ENCODE results near the gene TUBB6. TPM values are rescaled to one million over a fixed set of nuclear protein-coding genes. Genes with fewer than 3 reads are reported as not detected.

Gene TUBB6
- total and polyA plus RNA-seq, 2 of the 13 experiments (the other 11 are each of a cell fraction or from before 2014, with no cell fraction given) = 9.9 to 28.6 TPM

GRCh38 chr18:12278741-12279682, 29.0 kb upstream of the TUBB6 start (continued):
- TF ChIP-seq, protein P1, sequence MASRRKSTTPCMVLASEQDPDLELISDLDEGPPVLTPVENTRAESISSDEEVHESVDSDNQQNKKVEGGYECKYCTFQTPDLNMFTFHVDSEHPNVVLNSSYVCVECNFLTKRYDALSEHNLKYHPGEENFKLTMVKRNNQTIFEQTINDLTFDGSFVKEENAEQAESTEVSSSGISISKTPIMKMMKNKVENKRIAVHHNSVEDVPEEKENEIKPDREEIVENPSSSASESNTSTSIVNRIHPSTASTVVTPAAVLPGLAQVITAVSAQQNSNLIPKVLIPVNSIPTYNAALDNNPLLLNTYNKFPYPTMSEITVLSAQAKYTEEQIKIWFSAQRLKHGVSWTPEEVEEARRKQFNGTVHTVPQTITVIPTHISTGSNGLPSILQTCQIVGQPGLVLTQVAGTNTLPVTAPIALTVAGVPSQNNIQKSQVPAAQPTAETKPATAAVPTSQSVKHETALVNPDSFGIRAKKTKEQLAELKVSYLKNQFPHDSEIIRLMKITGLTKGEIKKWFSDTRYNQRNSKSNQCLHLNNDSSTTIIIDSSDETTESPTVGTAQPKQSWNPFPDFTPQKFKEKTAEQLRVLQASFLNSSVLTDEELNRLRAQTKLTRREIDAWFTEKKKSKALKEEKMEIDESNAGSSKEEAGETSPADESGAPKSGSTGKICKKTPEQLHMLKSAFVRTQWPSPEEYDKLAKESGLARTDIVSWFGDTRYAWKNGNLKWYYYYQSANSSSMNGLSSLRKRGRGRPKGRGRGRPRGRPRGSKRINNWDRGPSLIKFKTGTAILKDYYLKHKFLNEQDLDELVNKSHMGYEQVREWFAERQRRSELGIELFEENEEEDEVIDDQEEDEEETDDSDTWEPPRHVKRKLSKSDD (CRISPR knock-in tag; IDR thresholded peaks at IDR 0.05; ENCODE audit: low read depth) = no peak; the same call in 1 of the 2 replicates
- no peak for TF ChIP-seq ZFP36L2 (CRISPR knock-in tag; IDR thresholded peaks at IDR 0.05)
- TF ChIP-seq JUND (CRISPR knock-in tag; IDR thresholded peaks at IDR 0.05) = 0 out of 2 replicates have a peak, but pooled peaks have one; percentile 21
- no peak for TF ChIP-seq SIN3B (IDR thresholded peaks at IDR 0.05; ENCODE audit: low read length)
- TF ChIP-seq PLSCR1 (CRISPR knock-in tag; IDR thresholded peaks at IDR 0.05; ENCODE audit: borderline replicate concordance) = no peak
- TF ChIP-seq, protein P2, sequence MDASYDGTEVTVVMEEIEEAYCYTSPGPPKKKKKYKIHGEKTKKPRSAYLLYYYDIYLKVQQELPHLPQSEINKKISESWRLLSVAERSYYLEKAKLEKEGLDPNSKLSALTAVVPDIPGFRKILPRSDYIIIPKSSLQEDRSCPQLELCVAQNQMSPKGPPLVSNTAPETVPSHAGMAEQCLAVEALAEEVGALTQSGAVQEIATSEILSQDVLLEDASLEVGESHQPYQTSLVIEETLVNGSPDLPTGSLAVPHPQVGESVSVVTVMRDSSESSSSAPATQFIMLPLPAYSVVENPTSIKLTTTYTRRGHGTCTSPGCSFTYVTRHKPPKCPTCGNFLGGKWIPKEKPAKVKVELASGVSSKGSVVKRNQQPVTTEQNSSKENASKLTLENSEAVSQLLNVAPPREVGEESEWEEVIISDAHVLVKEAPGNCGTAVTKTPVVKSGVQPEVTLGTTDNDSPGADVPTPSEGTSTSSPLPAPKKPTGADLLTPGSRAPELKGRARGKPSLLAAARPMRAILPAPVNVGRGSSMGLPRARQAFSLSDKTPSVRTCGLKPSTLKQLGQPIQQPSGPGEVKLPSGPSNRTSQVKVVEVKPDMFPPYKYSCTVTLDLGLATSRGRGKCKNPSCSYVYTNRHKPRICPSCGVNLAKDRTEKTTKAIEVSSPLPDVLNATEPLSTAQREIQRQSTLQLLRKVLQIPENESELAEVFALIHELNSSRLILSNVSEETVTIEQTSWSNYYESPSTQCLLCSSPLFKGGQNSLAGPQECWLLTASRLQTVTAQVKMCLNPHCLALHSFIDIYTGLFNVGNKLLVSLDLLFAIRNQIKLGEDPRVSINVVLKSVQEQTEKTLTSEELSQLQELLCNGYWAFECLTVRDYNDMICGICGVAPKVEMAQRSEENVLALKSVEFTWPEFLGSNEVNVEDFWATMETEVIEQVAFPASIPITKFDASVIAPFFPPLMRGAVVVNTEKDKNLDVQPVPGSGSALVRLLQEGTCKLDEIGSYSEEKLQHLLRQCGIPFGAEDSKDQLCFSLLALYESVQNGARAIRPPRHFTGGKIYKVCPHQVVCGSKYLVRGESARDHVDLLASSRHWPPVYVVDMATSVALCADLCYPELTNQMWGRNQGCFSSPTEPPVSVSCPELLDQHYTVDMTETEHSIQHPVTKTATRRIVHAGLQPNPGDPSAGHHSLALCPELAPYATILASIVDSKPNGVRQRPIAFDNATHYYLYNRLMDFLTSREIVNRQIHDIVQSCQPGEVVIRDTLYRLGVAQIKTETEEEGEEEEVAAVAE (CRISPR knock-in tag; IDR thresholded peaks at IDR 0.05; ENCODE audit: borderline replicate concordance) = no peak
- TF ChIP-seq, protein P3, sequence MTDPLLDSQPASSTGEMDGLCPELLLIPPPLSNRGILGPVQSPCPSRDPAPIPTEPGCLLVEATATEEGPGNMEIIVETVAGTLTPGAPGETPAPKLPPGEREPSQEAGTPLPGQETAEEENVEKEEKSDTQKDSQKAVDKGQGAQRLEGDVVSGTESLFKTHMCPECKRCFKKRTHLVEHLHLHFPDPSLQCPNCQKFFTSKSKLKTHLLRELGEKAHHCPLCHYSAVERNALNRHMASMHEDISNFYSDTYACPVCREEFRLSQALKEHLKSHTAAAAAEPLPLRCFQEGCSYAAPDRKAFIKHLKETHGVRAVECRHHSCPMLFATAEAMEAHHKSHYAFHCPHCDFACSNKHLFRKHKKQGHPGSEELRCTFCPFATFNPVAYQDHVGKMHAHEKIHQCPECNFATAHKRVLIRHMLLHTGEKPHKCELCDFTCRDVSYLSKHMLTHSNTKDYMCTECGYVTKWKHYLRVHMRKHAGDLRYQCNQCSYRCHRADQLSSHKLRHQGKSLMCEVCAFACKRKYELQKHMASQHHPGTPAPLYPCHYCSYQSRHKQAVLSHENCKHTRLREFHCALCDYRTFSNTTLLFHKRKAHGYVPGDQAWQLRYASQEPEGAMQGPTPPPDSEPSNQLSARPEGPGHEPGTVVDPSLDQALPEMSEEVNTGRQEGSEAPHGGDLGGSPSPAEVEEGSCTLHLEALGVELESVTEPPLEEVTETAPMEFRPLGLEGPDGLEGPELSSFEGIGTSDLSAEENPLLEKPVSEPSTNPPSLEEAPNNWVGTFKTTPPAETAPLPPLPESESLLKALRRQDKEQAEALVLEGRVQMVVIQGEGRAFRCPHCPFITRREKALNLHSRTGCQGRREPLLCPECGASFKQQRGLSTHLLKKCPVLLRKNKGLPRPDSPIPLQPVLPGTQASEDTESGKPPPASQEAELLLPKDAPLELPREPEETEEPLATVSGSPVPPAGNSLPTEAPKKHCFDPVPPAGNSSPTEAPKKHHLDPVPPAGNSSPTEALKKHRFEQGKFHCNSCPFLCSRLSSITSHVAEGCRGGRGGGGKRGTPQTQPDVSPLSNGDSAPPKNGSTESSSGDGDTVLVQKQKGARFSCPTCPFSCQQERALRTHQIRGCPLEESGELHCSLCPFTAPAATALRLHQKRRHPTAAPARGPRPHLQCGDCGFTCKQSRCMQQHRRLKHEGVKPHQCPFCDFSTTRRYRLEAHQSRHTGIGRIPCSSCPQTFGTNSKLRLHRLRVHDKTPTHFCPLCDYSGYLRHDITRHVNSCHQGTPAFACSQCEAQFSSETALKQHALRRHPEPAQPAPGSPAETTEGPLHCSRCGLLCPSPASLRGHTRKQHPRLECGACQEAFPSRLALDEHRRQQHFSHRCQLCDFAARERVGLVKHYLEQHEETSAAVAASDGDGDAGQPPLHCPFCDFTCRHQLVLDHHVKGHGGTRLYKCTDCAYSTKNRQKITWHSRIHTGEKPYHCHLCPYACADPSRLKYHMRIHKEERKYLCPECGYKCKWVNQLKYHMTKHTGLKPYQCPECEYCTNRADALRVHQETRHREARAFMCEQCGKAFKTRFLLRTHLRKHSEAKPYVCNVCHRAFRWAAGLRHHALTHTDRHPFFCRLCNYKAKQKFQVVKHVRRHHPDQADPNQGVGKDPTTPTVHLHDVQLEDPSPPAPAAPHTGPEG (CRISPR knock-in tag; IDR thresholded peaks at IDR 0.05) = no peak
- TF ChIP-seq ZNF317 (CRISPR knock-in tag; IDR thresholded peaks at IDR 0.05) = no peak
- TF ChIP-seq ARNT2 (CRISPR knock-in tag; IDR thresholded peaks at IDR 0.05; ENCODE audit: low read depth) = no peak
- no peak for TF ChIP-seq GABPA (IDR thresholded peaks at IDR 0.05; ENCODE audit: low read depth, low read length)
- TF ChIP-seq GABPA (CRISPR knock-in tag; IDR thresholded peaks at IDR 0.05; ENCODE audit: low read depth) = peak; percentile 46
- no peak for TF ChIP-seq WIZ (CRISPR knock-in tag; IDR thresholded peaks at IDR 0.05)
- TF ChIP-seq BCL6 (CRISPR knock-in tag; IDR thresholded peaks at IDR 0.05) = no peak

All from HepG2 (cell line).